DOHH2 (cell line): ENCODE measurements around the gene YPEL3.

ENCODE experiments used
- H3F3A ChIP-seq: fragments of 200-600 bp; sonication (generic), shearing (Covaris generic); 2 replicates; pipeline ENCODE4 v1.6.0; 2016; ENCODE audit warnings: antibody characterized with exemption, mild to moderate bottlenecking; ENCODE audit not compliant: control insufficient read depth, insufficient read depth
- H3K27ac ChIP-seq: fragments of 200-600 bp; sonication (generic); 2 replicates; pipeline ENCODE4 v1.5.1; 2014; ENCODE audit warnings: low read depth, mild to moderate bottlenecking, low read length, moderate library complexity
- H3K27me3 ChIP-seq: fragments of 200-600 bp; sonication (generic); 2 replicates; pipeline ENCODE4 v1.6.1; 2014; ENCODE audit warnings: mild to moderate bottlenecking, low read length, mixed read lengths; ENCODE audit not compliant: control insufficient read depth
- H3K36me3 ChIP-seq: fragments of 200-600 bp; sonication (generic); 2 replicates; pipeline ENCODE4 v1.6.1; 2014; ENCODE audit warnings: mild to moderate bottlenecking, low read length, moderate library complexity, mixed read lengths; ENCODE audit not compliant: control insufficient read depth
- H3K4me1 ChIP-seq: fragments of 200-600 bp; sonication (generic); 2 replicates; pipeline ENCODE4 v1.6.1; 2014; ENCODE audit warnings: mild to moderate bottlenecking, low read length, mixed read lengths; ENCODE audit not compliant: control insufficient read depth
- H3K4me2 ChIP-seq: fragments of 200-600 bp; sonication (generic); 2 replicates; pipeline ENCODE4 v1.6.0; 2014; ENCODE audit warnings: mild to moderate bottlenecking, low read length, moderate library complexity
- H3K4me3 ChIP-seq: fragments of 200-600 bp; sonication (generic); 2 replicates; pipeline ENCODE4 v1.5.1; 2014; ENCODE audit warnings: mild to moderate bottlenecking, low read length, mixed read lengths
- H3K79me2 ChIP-seq: fragments of 200-600 bp; sonication (generic); 2 replicates; pipeline ENCODE4 v1.6.1; 2014; ENCODE audit warnings: mild to moderate bottlenecking, low read length, mixed read lengths; ENCODE audit not compliant: control insufficient read depth
- H3K9me2 ChIP-seq: fragments of 200-600 bp; sonication (generic); replicated peaks from 2 replicates; pipeline ENCODE4 v1.6.1; 2014; ENCODE audit warnings: mild to moderate bottlenecking, low read length, mixed read lengths; ENCODE audit not compliant: control insufficient read depth
- H3K9me3 ChIP-seq: fragments of 200-600 bp; sonication (generic); 2 replicates; pipeline ENCODE4 v1.6.1; 2014; ENCODE audit warnings: antibody characterized with exemption, low read length, mixed read lengths; ENCODE audit not compliant: control insufficient read depth, insufficient read depth
- H4K20me1 ChIP-seq: fragments of 200-600 bp; sonication (generic); 2 replicates; pipeline ENCODE4 v1.6.0; 2014; ENCODE audit warnings: low read depth, mild to moderate bottlenecking, antibody characterized with exemption, low read length, moderate library complexity; ENCODE audit not compliant: control insufficient read depth, insufficient read depth
- CTCF ChIP-seq: fragments of 200-600 bp; sonication (generic); IDR thresholded peaks from one replicate; pipeline ENCODE4 v1.5.1; 2014; ENCODE audit warnings: antibody characterized with exemption, mild to moderate bottlenecking, low read depth, low read length; ENCODE audit not compliant: poor library complexity, severe bottlenecking
- EZH2phosphoT487 ChIP-seq: fragments of 200-600 bp; sonication (generic); IDR thresholded peaks from 2 replicates; pipeline ENCODE4 v1.6.1; 2017; ENCODE audit warnings: borderline replicate concordance, mild to moderate bottlenecking, antibody characterized with exemption, low read length, moderate library complexity, mixed read lengths

YPEL3 gene

GRCh38 chr16:30054959-30055553, 41.0 kb downstream of the YPEL3 start:
- H3F3A ChIP-seq: no peaks in the 10 kb centered on the region; the same call in 1 of the 2 replicates
- no peaks in the 10 kb centered on the region for H3K27me3 ChIP-seq
- peak overlapping the region; percentile 20; the same call in 1 of the 2 replicates for H3K4me3 ChIP-seq
- H3K9me3 ChIP-seq: no peaks in the 10 kb centered on the region
- H3K27ac ChIP-seq: no peak overlapping the region
- peak; percentile 90 for TF ChIP-seq CTCF
- no peak for TF ChIP-seq EZH2phosphoT487
- H3K79me2 ChIP-seq: peaks cover 15% of the 10 kb centered on the region
- no peaks in the 10 kb centered on the region for H4K20me1 ChIP-seq
- H3K9me2 ChIP-seq: no peaks in the 10 kb centered on the region
- peaks cover 6% of the 10 kb centered on the region; the same call in 1 of the 2 replicates for H3K36me3 ChIP-seq
- peak overlapping the region; percentile 51 for H3K4me2 ChIP-seq
- peaks cover 28% of the 10 kb centered on the region for H3K4me1 ChIP-seq

- Histone ChIP-seq H3K27ac (no peak overlapping the region), H3K27me3 (no peaks in the 10 kb centered on the region), H3K9me2 (no peaks in the 10 kb centered on the region), H3F3A (no peaks in the 10 kb centered on the region; the same call in 1 of the 2 replicates), H4K20me1 (no peaks in the 10 kb centered on the region), H3K4me2 (peak overlapping the region; percentile 51), H3K4me3 (peak overlapping the region; percentile 20; the same call in 1 of the 2 replicates), H3K79me2 (peaks cover 15% of the 10 kb centered on the region), H3K9me3 (no peaks in the 10 kb centered on the region), H3K4me1 (peaks cover 28% of the 10 kb centered on the region), H3K36me3 (peaks cover 6% of the 10 kb centered on the region; the same call in 1 of the 2 replicates)
- TF ChIP-seq EZH2phosphoT487: no peak
- TF ChIP-seq CTCF: no peak
These were observed 41.6 kb downstream of the YPEL3 start for GRCh38 chr16:30054451-30054850.

GRCh38 chr16:30053376-30054015, 42.5 kb downstream of the YPEL3 start:
- H3F3A ChIP-seq: peaks cover 3% of the 10 kb centered on the region; the same call in 1 of the 2 replicates
- peak overlapping the region; percentile 71 for H3K27ac ChIP-seq
- no peaks in the 10 kb centered on the region for H3K9me3 ChIP-seq
- TF ChIP-seq CTCF (no peak), EZH2phosphoT487 (no peak)
- H3K27me3 ChIP-seq: no peaks in the 10 kb centered on the region
- H3K36me3 ChIP-seq: peaks cover 6% of the 10 kb centered on the region; the same call in 1 of the 2 replicates
- peak overlapping the region; percentile 78 for H3K4me2 ChIP-seq
- H3K9me2 ChIP-seq: no peaks in the 10 kb centered on the region
- peak overlapping the region; percentile 97 for H3K4me3 ChIP-seq
- H3K79me2 ChIP-seq: peaks cover 15% of the 10 kb centered on the region
- H3K4me1 ChIP-seq: peaks cover 28% of the 10 kb centered on the region
- H4K20me1 ChIP-seq: no peaks in the 10 kb centered on the region
